ENCODE results near the gene PAQR4.

The PAQR4 gene

DNA sequence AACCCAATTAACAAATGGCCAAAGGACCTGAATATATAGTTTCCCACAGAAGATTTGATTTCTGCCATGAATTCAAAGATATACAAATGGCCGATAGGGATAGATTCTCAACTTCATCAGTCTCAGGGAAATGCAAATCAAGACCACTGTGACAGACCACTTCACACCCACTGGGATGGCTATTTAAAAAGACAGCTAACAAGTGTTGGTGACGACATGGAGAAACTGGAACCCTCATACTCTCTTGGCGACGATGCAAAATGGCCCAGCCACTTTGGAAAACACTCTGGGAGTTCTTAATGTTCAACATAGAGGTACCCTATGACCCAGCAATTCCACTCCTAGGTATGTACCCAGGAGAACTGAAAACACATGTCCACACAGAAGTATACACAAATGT is 22.5 kb upstream of the PAQR4 start:
- no peak for DNase-seq

DNA sequence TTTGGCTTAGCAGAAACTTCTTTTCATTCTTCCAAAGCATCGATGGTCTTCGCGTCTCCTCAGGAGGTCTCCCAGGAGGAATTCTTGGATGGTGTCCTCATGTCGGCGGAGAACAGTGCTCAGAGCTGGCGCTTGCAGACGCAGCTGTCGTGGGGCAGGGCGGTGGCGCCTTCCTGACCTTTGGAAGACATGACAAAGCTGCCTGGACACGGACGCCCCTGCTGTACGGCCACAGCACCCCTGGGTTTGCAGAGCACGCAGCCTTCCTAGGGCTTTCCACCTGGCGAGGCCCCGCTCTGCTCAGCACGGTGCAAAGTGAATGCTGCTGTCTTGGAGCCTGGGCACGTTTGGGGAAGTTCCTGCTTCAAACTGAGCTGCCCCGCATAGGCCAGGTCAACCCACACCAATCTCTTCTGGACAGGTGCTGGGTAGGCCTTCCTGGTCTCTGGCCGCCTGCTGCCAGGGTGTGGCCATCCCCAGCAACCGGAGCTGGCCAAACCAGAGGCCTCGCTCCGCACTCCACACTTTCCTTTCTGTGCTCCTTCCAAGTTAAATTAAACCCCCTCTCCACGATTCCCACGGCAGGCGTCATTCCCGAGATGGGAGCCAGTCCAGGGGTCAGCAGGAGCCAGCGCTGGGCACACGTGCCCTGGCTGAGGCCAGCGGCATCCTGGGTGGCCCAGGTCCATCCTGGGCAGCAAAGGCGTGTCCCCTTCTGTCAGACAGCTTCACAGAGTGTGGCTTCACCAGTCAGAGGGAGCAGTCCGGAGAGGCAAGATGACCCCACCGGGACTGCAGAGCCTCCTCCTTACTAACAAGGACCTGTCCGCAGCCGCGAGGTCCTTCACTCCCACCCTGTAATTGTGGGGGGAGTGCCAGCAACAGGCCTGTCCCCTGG is 20.1 kb upstream of the PAQR4 start:
- DNase-seq: no peak

DNA sequence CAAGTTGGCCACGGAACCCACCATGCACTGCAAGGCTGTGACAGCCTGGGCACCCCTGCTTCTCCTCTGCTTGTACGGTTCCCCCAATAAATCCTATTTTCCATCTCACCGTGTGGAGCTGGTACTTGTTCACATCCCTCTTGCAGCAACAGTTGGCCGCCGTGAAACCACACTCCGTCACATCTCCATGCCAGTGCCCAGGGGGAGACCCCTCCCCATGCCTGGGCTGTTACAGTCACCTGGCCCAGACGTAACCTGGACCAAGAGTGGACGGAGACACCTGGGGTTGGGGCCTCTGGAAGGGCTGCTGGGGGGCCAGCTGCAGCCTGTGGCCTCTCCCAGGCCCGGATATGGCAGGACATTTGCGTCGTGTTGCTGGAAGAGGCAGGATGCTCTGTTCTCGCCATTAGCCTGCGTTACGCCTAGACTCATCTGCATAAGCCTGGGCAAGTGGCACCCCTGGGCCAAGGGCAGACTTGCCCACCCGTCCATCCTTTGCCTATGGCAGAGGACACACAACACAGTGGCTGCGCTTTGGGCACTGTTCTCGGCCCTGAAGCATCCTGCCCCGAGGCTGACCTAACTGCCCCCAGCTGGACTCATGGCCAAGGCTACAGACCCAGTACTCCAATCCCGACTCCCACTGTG is 19.3 kb upstream of the PAQR4 start:
- no peak for DNase-seq

DNA sequence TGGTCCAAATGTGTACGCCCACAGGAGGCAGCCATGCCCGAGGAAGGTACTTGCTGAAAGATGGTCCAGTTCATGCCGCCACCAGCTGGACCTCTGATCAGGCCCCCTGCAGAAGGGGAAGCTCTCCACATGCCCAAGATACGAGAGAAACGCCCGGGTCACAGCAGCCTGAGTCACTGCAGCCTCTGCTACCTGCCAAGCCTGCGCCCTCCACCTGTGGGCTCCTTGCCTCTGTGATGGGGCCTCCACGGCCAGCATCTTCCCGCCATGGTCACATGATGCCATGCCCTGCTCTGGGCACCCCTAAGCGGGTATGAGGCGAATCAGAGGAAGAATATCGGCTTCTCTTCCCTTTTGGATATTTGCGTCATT is 18.8 kb upstream of the PAQR4 start:
- DNase-seq: no peak

DNA sequence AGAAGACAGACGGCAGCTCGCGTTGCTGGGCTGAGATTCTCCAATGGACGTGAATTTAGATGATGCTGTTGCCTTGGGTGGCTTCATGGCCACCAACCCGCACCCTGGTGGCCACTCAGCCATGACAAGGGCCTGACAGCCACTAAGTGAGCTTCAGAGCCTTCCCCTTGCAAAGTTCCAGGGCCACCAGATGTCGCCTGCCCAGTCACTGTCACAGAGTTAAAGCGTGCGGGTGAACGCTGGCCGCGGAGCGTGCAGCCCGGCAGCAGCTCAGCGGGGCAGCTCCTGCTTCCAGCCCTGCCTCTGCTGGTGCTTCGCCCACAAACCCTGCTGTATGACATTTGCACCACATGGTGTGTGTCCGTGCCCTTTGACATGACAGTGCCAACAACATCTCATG is 18.4 kb upstream of the PAQR4 start:
- no peak for DNase-seq

DNA sequence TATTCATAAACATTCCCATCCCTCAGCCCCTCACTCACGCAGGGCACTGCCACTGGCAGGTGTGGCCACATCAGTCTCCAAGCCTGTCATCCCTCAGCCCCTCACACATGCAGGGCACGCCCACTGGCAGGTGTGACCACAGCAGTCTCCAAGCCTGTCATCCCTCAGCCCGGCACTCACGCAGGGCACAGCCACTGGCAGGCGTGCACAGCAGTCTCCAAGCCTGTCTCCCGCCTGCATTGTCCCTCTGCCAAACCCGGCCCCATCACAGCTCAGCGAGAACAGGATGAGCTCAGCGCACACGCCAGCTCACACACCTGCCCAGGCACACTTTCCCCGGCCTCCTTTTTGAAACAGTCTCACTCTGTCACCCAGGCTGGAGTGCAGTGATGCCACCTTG is 16.5 kb upstream of the PAQR4 start:
- DNase-seq: no peak

DNA sequence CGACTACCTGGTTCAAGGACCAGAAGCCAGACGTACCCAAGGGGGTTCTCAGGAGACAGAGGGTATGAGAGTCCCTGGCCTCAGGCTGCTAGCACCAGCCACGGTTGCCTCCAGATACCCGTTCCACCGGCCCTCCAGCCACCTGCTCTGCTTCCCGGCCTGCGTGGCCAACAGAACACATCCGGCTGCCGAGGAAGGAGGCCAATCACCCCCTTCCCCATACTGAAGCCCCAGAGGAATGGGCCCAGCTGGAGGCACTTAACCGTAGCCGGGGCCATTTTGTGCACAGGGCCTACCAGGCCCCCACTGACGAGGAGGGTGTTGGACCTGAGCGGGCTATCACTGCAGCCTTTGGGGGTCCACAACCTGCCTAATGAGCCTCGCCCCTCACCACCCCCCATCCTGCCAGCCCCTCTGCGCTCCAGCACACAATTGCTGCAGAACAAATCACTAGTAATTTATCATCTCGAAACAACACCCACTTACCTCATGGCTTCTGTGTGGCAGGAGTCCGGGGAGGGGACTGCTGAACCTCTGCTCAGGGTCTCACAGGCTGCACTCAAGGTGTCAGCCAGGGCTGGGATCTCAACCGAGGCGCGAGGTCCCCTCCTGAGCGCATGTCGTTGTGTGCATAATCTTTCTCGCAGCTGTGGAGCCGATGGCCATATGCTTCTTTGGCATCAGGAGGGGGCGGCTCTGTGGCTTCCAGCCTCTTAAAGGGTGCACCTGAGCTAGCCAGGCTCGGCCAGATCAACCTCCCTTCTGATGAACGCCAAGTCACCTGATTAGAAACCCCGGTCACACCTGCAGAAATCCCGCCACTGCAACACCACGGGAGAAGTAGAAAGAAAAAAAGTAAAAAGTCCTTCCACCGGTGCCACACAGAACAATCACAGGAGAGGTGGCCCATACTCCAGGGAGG is 15.2 kb upstream of the PAQR4 start:
- no peak for DNase-seq

DNA sequence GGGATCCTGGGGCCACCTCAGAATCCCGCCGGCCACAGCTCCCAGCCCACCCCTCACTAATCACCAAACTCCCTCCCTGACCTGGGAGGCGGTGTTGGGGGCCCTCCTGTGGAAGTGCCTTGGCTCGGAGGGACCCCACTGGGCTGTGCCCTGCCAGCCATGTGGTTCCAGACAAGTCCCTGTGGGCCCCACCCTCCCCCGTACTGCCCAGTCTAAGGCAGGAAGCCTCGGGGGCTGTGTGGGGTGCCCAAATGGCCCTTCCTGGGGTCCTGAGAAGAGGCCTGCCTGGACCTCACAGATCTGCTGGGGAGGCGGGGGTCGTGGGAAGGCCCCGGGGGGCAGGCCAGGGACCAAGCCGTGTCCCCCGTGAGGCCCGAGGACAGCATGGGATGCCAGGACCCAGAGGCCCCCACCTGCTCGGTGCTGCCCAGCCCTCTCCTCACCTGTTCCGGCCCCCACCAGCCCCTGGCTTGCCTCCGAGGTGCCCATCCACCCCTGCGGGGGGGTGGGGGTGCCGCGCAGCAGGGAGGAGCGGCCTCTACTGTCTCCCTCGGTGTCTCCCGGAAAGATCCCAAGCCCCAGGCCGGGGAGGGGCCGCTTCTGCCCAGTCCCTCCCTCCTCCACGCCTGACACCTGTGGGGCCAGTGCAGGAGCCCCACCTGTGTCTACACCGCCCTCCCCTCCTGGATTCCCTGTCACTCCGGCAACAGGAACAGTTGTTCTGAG is 14.3 kb upstream of the PAQR4 start:
- no peak for DNase-seq

DNA sequence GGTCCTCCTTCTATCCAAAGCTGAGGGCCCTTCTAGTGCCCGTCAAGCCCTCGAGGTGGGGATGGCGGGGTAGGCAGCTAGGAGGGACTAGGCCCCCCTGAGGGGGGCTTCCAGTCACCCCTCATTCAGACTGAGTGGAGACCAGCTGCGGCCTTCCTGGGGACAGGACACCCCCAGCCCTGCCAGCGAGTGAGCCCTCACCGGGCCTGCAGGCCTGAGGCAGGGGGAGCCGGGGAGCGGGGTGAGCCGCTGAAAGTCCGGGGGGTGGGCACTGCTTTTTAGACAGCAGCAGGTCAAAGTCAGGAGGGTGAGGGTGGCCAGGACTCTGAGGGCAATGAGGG is 13.7 kb upstream of the PAQR4 start:
- DNase-seq: no peak

DNA sequence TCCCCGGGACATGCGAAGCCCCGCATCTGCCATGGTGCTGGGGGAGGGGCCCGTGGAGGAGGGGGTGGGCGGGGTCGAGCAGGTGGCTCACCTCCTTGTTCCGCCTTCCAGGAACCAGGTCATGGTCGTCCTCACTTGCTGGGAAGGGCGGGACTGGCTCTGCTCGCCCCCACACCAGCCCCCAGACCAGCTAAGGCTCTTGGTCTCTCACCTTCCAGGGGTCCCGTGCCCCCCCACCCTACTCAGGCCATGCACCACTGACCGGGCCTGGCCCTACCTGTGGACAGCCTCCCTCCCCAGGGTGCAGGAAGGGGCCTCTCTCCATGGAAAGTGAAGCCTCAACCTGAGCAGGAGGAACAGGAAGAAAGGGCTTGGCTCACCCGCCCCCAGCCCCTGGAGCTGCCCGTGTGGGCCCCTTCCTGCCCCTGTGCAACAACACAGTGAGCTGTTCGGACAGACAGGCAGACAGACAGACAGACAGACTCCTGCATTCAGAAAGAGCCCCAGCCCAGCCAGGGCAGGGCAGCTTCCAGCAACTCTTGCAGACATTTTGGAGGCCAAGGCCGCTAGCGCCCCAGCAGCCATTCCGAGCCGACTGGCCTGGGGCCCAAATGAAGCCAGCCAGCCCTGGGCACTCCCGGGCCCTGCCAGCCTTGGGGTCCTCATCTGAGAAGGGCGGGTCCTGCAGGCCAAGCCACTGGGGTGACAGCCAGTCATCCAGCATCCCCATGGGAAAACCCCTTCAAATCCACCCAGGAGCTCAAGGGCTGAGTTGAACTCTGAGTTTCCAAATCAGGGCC is 13.2 kb upstream of the PAQR4 start:
- no peak for DNase-seq

DNA sequence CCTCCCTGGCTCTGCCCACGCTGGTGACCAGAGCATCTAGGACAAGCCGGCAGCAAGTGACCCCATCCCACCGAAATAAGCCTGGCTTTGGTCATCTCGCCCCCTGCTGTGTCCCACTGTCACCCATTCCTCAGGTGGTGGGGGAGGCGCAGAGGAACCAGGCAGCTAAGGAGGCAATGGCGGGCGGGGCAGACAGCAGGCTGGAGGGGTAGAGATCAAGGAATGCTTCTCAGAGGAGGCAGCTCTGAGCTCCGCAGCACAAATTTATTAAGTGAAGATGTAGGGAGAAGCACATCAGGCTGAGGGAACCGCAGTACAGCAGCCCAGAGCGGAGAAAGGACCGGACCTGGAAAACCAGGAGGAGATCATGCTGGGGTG is 12.6 kb upstream of the PAQR4 start:
- no peak for DNase-seq

DNA sequence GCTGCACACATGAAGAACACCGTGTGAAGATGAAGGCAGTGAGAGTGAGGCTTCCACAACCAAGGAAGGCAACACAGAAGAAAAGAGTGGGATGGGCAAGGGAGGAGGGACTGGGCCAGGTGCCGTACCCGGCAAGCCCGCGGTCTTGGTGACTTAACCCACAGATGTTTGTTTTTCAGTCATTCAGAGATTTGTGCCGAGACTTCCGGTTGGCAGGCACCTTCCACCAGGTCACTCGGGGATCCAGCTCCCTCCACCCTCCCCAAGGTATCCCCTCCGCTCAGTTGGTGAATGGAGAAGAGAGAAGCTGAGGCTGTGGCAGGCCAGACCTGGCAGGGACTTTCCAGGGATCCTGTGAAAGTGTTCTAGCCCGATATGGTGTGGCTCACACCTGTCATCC is 9.9 kb upstream of the PAQR4 start:
- no peak for DNase-seq

DNA sequence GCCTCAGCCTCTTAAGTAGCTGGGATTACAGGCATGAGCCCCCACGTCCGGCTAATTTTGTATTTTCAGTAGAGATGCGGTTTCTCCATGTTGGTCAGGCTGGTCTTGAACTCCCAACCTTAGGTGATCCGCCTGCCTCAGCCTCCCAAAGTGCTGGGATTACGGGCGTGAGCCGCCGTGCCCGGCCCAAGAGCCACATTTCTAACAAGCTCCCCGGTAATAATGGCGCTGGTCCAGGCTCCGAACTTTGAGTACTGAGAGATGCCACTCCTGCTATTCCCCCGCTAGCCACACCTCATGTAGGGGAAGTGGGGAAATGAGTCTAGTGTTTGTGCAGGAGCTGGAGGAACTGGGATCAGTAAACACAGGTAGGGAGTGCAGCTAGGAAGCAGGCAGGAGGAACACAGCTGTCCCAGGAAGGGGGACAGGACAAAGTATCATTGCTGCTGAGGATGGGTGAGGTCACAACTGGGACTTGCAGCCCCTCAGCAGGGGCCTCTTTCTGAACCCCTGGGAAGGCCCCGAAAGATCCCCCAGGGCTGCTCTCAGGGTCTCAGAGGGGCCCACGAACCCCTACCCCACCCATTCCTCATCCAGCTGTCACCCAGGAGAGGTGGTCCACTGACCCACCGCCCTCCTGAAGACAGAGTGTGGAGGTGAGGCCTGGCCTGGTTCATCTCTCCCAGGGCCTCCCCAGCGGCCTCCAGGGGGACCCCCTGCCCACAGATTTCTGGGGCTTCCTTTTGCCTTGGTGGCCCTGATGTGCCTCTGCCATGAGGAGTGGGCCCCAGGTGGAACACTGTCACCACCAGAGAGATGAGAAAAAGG is 8.8 kb upstream of the PAQR4 start:
- DNase-seq: no peak

DNA sequence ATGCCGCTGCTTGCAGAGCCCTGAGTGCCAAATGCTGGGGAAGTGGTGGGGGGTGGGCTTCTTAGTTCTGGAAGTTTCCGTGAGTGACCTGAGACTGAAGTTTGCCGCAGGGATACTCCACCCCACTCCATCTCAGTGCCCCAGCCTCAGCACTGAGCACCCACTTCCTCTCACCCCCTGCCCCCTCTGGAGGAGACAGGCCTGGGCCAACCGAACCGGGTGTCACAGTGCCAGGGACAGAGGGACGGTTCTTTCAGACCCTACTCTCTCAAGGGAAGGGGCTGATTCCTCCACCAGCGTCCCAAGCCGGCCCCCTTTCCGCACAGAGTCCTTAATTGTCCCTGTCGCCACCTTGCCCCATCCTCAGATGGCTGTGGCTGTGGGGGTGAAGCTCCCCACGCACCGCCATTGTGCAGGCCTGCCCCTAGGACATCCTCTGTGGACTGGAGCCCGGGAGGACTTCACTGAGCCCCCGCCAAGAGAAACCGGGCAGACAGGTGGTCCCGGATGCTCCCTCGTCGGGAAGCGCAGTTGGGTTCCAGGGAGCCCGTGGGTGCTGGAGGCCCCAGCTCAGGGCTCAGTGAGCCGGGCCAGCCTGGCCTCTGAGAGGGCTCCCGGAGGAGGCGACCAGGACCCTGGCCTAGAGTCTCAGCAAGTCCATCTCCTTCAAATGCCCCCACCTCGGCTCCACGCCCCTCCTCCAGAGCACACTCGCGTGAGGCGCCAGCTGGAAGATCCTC is 6.6 kb upstream of the PAQR4 start:
- DNase-seq: no peak

DNA sequence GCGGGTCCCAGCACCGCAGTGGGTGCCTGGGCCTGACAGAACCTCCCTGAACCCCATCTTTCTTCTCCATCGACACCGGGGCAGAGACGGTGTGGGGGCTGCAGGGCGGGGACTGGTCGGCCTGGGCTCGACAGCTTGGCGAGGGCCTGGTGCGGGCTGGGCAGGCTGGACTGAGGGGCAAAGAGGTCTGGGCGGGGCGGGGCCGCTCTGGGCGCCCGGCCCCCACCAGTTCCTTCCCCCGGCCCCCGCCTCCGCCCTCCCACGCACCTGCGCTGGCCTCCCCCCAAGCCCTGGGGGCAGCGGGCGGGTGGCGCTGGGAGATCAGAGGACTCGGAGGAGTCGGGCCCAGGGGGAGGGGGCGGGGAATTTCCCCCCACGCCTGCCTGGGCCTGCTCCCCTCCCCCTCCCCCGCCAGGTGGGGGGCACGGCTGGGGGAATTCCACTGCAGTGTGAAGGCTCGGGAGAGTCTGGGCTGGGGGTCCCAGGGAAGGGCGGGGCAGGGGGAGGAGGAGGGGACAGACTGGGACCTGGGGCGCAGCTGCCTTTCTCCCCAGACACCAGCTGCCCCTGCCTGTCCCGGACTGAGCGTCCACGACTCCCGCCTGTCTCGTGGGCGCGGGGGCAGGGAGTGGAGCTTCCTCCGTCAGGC is 6.0 kb upstream of the PAQR4 start:
- DNase-seq: no peak

DNA sequence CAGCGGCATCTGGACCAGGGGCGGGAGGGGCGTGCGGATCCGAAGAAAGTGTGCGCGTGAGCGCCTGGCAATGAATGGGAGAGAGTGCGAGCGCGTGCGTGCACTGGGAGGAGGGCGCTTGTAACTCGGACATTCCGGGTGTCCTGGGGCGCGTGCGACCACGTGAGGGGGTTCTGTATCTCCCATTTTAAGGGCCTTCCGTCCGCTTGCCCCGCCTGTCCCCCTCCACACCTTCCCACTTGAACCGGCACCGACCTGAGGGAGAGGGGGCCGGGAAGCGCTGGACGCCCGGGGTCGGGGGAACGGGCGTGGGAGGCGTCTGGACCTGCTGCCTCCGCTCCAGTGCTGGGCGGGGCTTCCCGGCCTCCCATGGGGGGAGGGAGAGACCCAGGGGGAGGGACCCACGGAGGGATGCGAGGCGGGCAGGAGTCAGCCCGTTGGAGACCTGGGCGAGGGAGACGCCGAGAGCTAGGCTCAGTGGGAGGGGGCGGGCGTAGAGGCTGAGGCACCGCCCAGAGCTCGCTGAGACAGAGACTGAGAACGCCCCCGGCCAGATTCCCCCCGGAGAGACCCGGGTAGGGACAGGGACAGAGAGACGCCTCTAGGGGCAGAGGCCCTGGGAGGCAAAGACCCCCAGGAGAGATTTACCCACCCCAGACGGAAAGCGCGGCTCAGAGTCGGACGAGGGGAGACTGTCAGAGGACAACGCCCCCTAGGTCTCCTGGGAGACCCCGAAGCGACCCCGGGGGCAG is 5.2 kb upstream of the PAQR4 start, which contains the start of gene KREMEN2:
Gene KREMEN2 (plus strand): TSS at position 553 of the 752 bp plus-strand sequence. CDS start 246 bp downstream, outside the sequence.
- DNase-seq: peak in 1 of 4 experiments; percentile 20

DNA sequence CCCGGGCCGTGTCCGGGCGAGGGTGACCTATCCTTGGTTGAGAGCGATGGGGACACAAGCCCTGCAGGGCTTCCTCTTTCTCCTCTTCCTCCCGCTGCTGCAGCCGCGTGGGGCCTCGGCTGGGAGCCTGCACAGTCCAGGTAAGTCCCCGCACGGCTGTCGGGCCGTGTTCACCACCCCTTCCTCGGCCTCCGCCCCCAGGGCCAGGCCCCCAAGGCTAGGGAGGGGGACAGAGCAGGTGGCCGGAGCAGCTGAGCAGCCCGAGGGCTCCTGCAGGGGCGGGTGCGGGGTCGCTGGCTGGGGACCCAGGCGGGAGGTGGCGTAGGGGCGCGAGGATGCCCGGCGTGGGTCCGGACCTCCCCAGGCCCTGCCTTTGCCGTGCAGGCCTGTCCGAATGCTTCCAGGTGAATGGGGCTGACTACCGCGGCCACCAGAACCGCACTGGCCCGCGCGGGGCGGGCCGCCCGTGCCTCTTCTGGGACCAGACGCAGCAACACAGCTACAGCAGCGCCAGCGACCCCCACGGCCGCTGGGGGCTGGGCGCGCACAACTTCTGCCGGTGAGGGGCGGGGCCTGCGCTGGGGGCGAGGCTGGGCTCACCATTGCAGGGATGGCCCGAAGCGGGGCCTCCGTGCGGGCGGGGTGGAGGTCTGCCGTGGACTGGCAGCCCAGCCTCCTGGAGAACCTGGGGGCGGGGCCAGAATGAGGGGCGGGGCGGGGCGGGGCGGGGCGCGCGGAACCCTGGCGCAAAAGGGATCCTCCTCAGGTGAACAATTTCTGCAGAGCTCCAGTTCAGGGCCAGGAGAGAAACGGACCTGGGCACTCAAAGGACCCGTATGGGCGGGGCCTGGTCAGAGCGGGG is 4.4 kb upstream of the PAQR4 start:
- peak in 3 of 4 experiments; percentile 27 to 42 (median 35) for DNase-seq
